Measurements from ENCODE around the gene RAB20.

DNA sequence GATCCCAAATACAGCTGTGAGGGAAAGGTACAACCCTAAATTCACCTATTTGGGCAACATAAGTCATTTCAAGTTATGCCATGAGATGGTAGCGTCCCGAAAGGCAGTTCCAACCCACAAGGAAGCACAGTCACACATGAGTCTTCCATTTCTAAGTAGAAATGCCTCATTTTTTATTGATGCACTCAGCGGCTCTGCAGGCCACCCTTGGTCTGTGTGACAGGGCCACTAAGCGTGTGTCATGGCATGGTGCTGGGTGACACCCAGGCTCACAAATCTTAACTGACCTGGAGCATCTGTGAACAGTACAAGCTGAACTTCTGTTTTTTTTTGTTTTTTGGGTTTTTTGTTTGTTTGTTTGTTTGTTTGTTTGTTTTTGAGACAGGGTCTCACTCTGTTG, 15.1 kb downstream of the RAB20 start:
- TF ChIP-seq, protein P1, sequence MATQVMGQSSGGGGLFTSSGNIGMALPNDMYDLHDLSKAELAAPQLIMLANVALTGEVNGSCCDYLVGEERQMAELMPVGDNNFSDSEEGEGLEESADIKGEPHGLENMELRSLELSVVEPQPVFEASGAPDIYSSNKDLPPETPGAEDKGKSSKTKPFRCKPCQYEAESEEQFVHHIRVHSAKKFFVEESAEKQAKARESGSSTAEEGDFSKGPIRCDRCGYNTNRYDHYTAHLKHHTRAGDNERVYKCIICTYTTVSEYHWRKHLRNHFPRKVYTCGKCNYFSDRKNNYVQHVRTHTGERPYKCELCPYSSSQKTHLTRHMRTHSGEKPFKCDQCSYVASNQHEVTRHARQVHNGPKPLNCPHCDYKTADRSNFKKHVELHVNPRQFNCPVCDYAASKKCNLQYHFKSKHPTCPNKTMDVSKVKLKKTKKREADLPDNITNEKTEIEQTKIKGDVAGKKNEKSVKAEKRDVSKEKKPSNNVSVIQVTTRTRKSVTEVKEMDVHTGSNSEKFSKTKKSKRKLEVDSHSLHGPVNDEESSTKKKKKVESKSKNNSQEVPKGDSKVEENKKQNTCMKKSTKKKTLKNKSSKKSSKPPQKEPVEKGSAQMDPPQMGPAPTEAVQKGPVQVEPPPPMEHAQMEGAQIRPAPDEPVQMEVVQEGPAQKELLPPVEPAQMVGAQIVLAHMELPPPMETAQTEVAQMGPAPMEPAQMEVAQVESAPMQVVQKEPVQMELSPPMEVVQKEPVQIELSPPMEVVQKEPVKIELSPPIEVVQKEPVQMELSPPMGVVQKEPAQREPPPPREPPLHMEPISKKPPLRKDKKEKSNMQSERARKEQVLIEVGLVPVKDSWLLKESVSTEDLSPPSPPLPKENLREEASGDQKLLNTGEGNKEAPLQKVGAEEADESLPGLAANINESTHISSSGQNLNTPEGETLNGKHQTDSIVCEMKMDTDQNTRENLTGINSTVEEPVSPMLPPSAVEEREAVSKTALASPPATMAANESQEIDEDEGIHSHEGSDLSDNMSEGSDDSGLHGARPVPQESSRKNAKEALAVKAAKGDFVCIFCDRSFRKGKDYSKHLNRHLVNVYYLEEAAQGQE (IDR thresholded peaks at IDR 0.05; ENCODE audit: insufficient read depth in 1 of 2, low read depth in 2 of 2, low read length in 2 of 2) = no peak
- no peak for TF ChIP-seq SIN3A (IDR thresholded peaks at IDR 0.05; ENCODE audit: borderline replicate concordance, insufficient read depth, low read length)
- TF ChIP-seq TAF1 (IDR thresholded peaks at IDR 0.05; ENCODE audit: borderline replicate concordance, insufficient read depth, low read length) = no peak
- no peak for TF ChIP-seq POLR2AphosphoS5 (IDR thresholded peaks at IDR 0.05; ENCODE audit: low read depth, low read length)

All from PFSK-1 (cell line).